Hindlimb muscle (tissue), 1 donor: ENCODE results near the gene SLC29A1. TPM values are rescaled to one million over a fixed set of nuclear protein-coding genes. Genes with fewer than 3 reads are reported as not detected.
"Not testable (repeated sequence)": the region's sequence is repeated elsewhere in the genome, so short reads cannot be mapped to it uniquely, and the experiment has no call there.

Experiments used
- DNase-seq: peaks from one replicate; pipeline ENCODE4 v3.0.0-alpha.2; 2013
- polyA plus RNA-seq: library from polyadenylated mRNA; unstranded; fragments of 120-200 nt; gene quantifications from one replicate; pipeline ENCODE4 v1.2.1, GENCODE V29; 2013; ENCODE audit not compliant: insufficient read length

SLC29A1 gene
- polyA plus RNA-seq: 84.5 TPM

DNA sequence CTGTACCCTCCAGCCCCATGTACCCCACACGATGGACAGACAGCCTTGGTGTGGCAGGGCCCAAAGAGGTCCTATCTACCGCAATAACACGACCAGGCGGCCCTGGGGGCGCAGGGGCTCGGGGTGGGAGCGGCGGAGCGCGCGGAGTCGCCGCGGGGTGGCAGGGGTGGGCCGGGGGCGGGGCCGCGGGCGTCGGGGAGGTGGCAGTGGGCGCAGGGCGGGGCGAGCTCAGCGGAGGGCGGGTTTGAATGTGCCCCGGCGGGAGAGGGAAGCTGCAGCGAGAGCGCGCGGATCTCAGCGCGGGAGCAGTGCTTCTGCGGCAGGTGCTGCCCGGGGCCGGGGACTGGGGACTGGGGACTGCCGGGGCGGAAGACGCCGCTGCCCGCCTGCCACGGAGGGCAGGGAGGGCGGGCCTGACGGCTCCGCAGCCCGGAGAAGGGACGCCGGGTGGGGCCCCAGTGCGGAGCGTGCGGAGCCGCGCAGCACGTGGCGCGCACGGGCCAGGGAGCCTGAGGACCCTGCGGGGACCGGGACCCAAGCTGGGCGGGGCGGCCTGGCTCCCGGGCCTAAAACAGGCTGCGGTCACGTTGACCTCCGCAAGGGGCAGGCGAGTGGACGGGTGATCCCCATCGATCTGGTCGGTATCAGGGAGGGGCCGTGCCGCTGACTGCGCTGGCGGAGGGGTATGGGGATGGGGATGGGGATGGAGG lies at the start of gene SLC29A1:
Gene SLC29A1 (plus strand): TSS at position 277 of the 710 bp plus-strand sequence. CDS start 3,719 bp downstream, outside the sequence.
- peak; percentile 72 for DNase-seq

DNA sequence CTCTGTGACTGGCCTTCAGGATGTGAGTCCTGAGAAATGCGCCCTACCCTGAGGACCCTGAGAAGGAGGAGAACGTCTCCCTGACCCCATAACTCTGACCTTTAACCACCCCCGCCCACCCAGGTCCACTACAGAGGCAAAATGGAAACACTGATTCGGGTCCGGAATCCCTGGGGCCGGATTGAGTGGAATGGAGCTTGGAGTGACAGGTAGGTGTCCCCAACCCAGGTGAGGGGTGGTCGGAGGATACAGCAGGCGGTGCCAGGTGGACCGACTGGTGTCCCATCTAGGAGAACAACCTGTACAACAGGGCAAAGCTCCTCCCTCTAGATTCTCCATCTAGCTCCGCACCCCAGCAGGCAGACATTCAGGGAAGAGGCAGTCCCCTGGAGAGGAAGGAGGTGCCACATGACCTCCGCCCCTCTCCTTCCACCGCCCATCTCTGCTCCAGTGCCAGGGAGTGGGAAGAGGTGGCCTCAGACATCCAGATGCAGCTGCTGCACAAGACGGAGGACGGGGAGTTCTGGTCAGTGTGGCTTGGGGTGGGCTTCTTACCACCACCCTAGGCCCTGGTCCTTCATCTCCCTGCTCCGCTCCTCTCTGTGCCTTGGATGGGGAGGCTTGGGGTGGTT lies 47.1 kb upstream of the SLC29A1 start:
- DNase-seq: no peak

DNA sequence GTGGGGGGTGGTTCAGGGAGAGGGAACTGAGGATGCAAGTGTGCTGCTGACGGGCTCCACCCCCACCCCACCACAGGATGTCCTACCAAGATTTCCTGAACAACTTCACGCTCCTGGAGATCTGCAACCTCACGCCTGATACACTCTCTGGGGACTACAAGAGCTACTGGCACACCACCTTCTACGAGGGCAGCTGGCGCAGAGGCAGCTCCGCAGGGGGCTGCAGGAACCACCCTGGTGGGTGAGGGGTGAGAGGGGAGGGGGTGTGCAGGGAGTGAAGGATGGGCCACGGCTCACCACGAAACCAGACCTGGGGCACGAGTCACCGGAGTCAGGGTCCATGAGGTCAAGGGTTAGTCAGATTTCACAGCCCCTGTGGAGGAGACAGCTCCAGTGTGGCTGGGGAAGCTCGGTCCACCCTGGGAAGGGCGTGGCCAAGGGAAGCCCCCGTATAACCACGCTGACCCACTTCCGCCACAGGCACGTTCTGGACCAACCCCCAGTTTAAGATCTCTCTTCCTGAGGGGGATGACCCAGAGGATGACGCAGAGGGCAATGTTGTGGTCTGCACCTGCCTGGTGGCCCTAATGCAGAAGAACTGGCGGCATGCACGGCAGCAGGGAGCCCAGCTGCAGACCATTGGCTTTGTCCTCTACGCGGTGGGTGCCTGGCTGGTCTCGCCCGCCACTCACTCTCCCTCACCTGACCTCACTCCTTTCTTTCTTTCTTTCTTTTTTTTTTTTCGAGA lies 46.5 kb upstream of the SLC29A1 start:
- no peak for DNase-seq

DNA sequence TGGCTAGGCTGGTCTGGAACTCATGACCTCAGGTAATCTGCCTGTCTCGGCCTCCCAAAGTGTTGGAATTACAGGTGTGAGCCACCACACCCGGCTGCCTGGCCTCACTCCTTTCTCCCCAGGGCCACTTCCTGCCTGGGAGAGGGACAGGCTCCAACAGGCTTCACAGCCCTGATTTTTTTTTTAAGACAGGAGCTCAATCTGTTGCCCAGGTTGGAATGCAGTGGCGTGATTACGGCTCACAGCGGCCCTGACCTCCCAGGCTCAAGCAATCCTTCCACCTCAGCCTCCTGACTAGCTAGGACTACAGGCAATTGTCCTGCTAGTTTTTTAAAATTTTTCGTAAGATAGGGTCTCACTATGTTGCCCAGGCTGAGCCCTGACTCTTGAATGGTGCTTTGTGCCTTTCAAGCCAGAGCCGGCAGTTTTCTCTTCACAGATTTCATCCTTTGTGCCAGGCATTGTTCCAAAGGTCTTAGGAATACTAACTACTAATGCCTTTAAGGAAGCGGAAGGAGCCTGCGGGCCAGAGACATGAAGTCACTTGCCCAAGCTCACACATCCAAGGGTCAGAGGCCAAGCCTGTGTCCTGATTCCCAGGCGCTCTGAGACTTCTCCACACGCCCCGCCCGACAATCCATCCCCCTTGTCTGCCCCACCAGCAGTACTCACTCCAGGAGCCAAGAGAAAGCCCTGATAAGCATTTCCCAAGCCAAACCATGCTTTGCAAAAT lies 45.5 kb upstream of the SLC29A1 start:
- no peak for DNase-seq

DNA sequence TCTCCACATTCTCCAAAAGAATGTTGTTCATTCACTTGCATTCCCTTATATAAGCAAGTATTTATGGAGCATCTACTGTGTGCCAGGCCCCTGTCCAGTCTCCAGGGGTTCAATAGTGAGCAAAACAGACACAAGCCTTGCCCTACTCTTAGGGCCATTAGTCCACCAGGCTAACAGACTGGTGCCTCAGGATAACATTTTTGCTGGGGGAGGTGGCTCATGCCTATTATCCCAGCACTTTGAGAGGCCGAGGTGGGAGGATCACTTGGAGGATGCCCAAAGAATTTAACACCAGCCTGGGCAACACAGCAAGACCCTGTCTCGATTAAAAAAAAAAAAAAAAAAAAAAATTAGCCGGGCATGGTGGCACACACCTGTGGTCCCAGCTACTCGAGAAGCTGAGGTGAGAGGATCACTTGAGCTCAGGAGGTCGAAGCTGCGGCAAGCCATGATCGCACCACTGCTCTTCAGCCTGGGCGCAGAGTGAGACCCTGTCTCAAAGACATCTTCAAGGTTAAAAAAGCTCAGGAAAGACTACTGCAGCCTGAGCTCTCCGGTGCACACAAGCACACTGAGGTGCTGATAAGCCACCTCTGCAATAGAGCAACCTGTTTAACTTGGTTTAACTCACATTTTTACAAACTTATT lies 44.8 kb upstream of the SLC29A1 start:
- DNase-seq: no peak

DNA sequence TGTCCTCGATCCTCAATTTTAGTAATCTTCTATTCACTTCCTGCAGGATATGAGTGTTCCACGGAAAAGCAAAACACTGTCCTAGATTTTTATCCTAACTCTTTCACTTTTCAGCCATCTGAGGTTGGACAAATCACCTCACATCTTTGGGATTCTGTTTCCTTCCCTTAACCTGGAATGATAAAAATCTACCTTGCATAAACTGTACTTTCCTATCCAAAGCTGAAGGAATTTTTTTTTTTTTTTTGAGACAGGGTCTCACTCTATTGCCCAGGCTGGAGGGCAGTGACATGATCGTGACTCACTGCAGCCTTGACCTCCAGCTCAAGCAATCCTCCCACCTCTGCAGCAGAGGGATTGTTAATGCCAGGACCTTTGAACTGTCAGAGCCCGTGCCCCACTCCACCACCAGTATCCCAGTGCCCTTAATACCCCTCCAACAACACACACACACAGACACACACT lies 44.3 kb upstream of the SLC29A1 start:
- no peak for DNase-seq

DNA sequence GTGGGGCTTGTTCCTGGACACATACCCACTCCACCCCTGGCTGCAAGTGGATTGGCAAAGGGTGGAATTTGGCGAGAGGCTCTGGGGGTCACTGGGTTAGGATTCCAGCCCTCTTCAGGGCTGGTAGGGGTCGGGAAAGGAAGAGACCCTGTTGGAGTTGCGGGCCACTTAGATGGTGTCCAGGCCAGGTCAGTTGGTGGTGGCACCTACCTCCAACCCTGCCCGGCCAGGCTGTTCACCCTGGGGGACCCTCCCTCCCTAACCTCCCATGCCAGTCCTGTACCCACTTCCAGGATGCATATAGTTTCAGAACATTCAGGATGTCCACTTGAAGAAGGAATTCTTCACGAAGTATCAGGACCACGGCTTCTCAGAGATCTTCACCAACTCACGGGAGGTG lies 43.7 kb upstream of the SLC29A1 start:
- no peak for DNase-seq

DNA sequence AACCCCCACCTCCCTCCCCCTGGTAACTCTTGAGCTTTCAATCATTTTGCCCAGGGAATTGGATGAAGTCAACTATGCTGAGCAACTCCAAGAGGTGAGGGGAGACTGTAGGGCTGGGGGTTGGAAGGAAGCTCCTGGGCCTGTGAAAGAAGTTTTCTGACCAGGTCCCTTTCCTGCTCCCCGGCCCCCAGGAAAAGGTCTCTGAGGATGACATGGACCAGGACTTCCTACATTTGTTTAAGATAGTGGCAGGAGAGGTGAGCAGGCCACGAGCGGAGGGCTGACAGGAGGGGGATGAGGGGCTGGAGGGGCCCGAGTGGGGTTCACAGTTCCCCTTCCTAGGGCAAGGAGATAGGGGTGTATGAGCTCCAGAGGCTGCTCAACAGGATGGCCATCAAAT lies 43.0 kb upstream of the SLC29A1 start:
- no peak for DNase-seq

DNA sequence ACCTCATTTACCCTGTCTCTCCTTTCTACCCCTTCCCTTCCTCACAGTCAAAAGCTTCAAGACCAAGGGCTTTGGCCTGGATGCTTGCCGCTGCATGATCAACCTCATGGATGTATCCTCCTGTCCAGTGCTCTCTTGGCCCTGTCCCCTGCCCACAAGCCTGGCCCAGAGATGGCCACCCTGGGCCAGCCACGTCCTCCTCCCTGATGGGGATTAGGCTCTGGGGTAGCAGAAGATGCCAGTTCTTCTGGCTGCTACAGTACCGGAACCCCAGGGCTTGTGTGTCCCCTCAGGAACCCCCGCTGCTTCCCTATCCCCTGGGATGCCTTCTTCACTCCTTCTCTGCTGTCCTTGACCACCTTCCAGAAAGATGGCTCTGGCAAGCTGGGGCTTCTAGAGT lies 42.5 kb upstream of the SLC29A1 start:
- no peak for DNase-seq

DNA sequence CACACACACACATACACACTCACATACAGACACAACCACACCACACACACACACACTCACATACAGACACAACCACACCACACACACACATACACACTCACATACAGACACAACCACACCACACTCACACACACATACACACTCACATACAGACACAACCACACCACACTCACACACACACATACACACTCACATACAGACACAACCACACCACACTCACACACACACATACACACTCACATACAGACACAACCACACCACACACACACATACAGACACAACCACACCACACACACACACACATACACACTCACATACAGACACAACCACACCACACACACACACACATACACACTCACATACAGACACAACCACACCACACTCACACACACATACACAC lies 41.6 kb upstream of the SLC29A1 start:
- DNase-seq: not testable (repeated sequence)

DNA sequence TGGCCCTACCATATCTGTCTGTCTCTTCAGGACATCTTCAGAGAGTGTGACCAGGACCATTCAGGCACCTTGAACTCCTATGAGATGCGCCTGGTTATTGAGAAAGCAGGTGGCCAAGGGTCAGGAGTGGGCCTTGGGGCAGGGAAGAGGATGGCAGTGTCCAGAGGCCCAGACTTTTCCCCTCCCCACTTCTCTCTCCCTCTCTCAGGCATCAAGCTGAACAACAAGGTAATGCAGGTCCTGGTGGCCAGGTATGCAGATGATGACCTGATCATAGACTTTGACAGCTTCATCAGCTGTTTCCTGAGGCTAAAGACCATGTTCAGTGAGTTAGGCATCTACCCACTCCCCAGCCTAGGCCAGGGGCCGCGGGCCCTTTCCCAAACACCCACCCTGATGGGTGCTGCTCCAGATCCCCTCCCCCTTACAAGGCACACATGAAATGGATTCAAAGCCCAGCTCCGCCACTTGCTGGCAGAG lies 40.4 kb upstream of the SLC29A1 start:
- DNase-seq: no peak

DNA sequence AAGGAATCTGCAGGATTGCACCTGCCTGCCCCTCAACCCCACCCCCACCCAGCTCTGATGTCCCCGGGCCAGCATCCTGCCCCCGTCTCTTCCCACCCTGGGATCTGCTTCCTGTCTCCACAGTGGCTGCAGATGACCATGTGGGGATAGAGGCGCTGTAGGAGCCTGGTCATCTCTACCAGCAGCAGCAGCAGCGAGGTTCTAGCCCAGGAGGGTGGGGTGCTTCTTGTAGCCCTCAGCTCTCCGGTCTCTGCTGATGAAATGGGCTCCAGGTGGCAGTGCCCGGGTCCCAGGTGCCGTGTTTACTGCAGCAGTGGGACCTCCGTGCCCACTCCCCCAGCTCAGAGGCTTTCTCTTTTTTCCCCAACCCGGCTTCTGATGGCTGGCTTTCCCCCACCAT lies 39.6 kb upstream of the SLC29A1 start:
- no peak for DNase-seq

DNA sequence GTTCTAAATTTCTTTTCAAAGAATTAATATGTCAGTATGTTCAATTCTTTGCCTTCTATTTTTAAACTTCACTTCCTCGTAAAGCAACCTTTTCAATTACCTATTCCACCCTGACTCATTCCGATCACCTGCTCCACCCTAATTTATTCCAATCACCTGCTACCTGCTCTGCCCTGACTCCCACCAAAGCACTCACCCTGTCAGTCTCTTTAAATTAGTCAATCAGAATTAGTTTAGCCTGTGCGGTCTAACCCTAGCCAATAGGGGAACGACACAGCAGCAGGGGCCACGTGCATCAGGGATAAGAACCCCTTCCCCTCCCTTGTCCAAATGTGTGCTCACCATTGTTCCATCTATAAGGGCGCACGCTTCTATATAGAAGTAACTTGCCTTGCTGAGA lies 38.0 kb upstream of the SLC29A1 start:
- DNase-seq: not testable (repeated sequence)

DNA sequence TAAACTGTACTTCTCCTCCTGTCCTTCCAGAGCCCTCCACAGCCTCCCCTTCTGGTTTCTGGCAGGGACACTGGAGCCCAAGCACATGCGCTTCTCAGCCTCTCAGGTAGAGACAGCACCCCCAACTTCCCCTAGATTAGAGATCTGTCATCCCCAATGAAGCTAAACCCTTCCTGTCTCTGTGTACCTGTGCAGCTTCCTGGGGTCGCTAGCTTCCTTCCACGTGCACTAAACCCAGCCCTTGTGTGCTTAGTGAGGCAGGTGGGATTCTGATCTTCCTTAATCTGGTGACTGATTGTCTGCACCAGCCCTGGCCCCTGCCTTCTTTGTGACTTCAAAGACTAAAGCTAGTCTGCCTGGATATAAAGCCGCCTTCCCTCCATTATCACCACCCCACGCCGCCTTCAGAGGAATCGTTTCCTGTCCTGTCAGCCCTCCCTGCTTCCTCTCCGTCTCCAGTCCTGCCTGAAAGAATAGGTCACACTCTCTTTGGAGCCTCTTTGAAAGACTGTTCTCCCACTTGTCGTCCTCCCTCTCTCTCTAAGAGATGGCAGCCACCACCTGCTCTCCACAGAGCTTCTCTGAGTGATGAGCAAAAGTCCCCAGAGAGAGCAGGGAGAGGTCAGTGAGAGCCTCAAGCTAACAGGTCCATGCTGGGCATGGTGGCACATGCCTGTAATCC lies 37.3 kb upstream of the SLC29A1 start:
- no peak for DNase-seq

DNA sequence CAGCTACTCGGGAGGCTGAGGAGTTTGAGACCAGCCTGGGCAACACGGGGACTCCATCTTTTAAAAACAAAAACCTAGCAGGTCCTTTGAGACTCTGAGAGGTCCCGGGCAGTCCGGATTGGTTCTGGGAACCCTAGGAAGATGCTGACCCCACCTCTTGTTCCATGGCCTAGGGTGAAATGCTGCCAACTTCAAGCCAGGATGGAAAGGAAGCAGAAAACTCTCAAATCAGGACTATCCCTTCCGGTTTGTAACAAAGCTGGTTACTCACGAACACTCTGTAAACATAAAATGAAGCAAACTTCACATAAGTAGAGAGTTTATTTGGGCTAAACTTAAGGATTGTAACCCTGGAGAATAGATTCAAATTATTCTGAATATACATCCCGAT lies 36.8 kb upstream of the SLC29A1 start:
- DNase-seq: no peak

DNA sequence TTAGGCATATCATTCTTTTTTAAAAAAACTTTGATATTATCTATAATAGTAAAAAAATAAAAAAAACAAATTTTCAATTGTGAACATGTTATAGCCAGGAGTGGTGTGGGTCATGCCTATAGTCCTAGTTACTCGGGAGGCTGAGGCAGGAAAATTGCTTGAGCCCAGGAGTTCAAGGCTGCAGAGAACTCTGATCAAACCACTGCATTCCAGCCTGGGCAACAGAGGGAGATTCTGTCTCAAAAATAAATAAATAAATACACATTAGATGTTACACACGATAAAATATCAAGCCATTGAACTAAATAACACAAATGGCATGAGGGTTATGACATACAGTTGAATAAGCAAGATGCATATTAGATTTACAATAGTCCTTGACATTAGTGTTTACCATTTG lies 34.6 kb upstream of the SLC29A1 start:
- DNase-seq: no peak

DNA sequence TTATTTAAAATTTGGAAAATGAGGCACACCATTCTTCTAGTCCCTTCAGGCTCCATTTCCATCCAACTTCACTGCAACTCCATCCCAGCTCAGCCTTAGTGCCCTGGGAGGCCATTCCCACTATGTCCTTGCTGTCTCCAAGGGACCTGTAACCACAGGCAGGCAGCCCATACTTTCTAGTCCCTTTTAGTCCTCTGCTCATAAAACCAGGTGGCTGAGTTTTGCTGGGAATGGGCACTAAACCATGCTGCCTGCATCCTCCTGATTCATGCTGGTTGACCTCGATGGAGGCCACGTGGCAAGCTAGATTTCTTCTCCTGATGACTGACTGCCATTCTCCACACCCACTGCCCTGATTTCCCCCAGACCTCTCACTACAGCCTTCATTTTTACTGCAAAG lies 34.1 kb upstream of the SLC29A1 start:
- DNase-seq: no peak

DNA sequence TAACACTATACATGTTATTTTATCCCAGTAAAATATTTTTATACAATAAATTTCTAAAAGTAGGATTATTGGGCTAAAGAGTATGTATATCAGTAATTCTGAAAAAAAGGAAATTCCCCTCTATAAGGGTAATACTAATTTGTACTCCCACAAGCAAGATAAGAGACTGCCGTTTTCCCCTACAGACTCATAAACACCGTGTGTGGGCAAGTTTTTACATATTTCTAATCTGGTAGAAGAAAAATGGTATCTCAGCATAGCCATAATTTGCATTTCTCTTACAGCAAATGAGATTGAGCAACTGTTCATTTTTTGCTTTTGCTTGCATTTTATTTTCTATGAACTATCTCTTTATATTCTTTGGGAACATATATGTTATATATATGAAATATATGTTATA lies 32.7 kb upstream of the SLC29A1 start:
- DNase-seq: no peak

DNA sequence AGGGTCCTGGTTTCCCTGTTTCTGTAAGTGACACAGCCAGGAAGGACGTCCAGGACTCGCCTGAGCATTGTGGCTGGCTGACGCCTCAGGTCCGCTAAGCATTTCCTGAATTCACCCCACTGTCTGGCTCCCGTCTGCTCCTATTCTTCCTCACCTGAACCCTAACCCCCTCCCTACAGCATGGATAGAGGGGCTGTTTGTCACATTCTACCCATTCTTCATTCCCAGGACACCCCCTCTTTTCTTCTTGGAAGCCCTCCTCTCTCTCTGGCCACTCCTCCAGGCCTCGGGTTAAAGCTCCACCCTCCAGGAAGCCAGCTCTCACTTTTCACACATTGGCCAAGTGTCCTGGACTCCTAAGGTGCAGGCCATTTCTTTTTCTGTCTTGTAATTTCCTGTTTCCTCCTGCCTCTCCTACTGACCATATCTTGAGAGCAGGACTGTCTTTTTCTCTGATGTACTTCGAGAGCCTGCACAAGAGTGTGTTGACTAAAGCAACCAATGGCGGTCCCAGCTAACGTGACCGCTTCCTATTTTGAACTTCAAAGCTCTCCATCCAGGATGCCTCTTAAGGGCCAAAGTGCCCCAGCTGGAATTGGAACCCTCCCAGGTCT lies 30.9 kb upstream of the SLC29A1 start:
- DNase-seq: no peak

DNA sequence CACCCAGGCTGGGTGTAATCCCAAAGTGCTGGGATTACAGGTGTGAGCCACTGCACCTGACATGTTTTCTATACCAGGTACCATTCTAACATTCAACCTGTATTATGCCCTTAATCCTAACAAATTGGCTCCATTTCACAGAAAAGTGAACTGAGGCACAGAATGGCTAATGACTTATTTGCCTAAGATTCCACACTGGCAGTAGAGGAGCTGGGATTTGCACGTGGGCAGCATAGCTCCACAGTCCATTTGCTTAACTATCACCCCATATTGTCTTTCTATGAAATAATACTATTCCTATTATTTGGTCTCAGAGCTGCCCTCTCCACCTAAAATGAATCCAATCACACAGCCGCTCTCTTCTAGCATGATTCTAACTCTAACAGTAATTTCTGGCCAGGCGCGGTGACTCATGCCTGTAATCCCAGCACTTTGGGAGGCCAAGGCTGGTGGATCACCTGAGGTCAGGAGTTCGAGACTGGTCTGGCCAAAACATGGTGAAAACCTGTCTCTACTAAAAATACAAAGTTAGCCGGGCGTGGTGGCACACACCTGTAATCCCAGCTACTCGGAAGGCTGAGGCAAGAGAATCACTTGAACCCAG lies 30.0 kb upstream of the SLC29A1 start:
- DNase-seq: no peak

DNA sequence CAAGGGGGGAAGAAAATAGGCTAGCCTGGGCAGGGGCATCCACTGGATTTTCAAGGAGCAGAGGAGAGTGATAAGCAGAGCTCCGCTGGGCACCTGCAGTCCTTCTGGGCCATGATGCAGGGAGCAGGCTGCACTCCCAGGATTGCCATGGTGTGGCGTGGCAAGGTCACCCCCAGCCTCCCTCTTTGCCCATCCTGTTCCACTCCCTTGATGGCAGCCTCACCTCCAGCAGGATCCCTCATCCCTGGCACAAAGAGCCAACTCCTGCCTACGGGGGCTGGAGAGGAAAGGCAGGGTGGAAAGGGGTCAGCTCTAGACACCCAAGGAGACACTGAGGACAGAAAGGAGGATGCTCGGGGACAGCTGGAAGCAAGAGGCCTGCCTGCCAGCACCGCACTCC lies 29.1 kb upstream of the SLC29A1 start:
- DNase-seq: no peak
